NCI-H446 treated with DMSO at 0.1 percent for 48 hours (cell line): ENCODE results near the gene BNC2.
"Not testable (repeated sequence)": the region's sequence is repeated elsewhere in the genome, so short reads cannot be mapped to it uniquely, and the experiment has no call there.

Experiments
- DNase-seq: peaks from one replicate; lab custom pipeline; 2025; lab: John Stamatoyannopoulos, UW

The BNC2 gene

DNA sequence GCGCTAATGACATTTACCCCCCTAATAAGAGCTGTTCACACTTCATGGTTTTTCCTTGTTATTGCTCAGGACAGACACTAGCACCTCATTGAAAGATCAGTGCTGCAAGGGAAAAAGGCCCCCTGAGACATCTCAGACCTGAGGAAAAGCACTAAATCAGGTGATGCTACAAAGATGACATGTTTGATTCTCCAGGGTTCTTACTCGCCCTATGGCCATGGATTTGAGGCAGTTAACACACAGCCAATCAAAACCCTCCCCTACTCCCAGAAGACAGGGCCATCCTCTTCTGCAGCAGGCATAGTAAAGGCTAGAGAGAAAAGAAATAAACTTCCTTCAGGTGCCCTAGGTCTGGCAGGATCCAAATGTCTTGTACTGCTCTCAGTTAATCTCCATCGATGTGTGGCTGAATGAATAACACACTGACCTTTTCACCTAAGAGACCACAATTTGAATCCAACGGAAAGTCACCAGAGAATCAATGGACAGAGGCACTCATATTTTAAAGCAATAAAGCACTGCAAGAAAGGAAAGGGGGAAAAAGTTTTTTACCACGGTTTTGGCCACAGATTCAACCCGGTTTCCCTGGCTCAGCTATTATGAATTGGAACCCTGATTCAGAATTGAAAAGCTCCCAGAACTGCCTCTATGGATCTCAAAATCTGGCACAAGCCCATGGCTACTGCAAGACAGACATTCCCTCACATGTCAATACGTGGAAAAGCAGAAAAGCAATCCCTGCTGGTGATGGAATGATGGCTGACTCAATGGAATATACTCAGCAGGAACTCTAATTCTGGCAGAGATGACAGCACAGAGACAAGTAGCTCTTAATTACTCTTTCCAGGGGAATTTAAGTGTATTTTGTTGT is 329.5 kb downstream of the BNC2 start:
- DNase-seq = peak; percentile 33

- not testable (repeated sequence) for DNase-seq
Observed at GRCh38 chr9:16539626-16540025, 330.8 kb downstream of the BNC2 start.

- no peak for DNase-seq
Observed at GRCh38 chr9:16535555-16535954, 334.9 kb downstream of the BNC2 start.

- DNase-seq = peak; percentile 25
Observed at GRCh38 chr9:16532681-16533450, 337.6 kb downstream of the BNC2 start.

GRCh38 chr9:16532272-16532671 is 338.2 kb downstream of the BNC2 start:
- DNase-seq = no peak

- DNase-seq = peak; percentile 88
Observed at GRCh38 chr9:16530669-16531642, 339.5 kb downstream of the BNC2 start.

GRCh38 chr9:16527573-16527972 is 342.9 kb downstream of the BNC2 start:
- DNase-seq = no peak

- no peak for DNase-seq
Observed at GRCh38 chr9:16526380-16526779, 344.1 kb downstream of the BNC2 start.

DNA sequence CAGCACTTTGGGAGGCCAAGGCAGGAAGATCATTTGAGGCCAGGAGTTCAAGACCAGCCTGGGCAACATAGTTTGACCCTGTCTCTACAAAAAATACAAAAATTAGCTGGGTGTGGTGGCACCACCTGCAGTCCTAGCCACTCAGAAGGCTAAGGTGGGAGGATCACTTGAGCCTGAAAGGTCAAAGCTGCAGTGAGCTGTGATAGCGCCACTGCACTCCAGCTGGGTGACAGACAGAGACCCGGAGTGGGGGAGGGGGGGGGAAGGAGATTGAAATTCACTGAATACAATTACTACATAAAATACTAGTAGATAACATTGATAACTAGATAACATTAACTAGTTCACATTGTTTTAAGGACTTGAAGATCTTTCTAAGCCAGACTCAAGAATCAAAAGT is 345.6 kb downstream of the BNC2 start:
- no peak for DNase-seq

DNA sequence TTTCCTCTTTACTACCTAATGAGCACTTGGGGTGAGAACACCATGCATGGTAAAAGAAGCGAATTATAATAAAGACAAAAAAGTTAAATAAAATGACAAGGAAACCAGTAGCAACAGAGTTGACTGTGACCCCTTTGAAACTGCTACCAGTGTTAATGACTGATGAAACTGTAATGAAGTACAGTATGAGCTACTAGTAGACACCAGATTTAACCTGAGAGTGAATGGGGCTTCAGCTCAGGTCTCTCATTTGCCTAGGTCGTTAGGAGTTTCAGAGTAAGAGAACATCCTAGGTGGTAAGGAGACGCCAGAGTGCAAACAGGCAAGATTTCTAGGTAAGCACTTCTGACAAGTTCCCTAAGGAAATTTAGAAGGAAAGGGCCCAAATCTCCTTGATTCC is 346.4 kb downstream of the BNC2 start:
- DNase-seq = no peak

- DNase-seq = peak; percentile 69
Observed at GRCh38 chr9:16521868-16522411, 348.5 kb downstream of the BNC2 start.

- no peak for DNase-seq
Observed at GRCh38 chr9:16519001-16519400, 351.5 kb downstream of the BNC2 start.

GRCh38 chr9:16516891-16517290 is 353.6 kb downstream of the BNC2 start:
- no peak for DNase-seq

DNA sequence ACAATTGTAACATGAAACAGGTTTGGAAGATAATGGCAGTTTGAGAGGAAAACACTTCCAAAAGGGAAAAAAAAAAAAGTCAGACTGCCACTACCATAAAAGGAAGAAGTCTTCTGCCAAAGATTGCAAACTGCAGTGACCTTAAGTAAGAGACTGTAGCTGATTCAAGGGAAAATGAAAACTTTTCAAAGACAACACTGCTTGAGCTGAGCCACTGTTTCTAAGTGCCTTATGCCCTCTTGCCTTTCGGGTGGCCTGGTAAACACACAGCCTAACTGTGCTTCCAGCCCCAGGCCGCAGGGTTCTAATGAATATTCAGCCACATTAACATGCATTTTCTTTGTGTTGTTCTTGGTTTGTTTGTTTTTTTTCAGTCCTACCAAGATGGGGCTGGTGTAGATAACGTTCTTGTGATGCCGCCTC is 354.6 kb downstream of the BNC2 start:
- peak; percentile 50 for DNase-seq

GRCh38 chr9:16515207-16515606 is 355.3 kb downstream of the BNC2 start:
- DNase-seq = no peak

GRCh38 chr9:16514131-16514530 is 356.3 kb downstream of the BNC2 start:
- DNase-seq = no peak

- DNase-seq = no peak
Observed at GRCh38 chr9:16512281-16512680, 358.2 kb downstream of the BNC2 start.

- DNase-seq = no peak
Observed at GRCh38 chr9:16510482-16510881, 360.0 kb downstream of the BNC2 start.

DNA sequence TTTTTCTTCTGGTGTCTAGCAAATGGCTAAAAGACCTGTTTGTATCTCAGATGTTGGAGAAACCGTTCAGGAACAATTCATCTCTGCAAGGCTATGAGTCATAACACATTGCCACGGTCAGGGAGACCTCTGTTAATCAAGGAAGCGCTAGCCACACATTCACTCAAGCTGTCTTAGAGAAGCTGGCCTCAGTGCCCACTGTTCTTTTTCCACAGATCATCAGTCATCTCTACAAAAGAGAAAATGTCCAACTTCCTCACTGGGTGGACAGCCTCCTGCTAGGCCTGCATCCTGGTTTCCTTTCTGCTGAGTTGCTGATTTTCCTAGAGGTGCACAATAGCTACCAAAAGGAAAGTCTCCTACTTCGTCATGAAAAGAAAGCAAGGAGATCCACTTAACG is 360.5 kb downstream of the BNC2 start:
- no peak for DNase-seq

- no peak for DNase-seq
Observed at GRCh38 chr9:16505199-16505598, 365.3 kb downstream of the BNC2 start.

GRCh38 chr9:16501726-16502125 is 368.7 kb downstream of the BNC2 start:
- no peak for DNase-seq

DNA sequence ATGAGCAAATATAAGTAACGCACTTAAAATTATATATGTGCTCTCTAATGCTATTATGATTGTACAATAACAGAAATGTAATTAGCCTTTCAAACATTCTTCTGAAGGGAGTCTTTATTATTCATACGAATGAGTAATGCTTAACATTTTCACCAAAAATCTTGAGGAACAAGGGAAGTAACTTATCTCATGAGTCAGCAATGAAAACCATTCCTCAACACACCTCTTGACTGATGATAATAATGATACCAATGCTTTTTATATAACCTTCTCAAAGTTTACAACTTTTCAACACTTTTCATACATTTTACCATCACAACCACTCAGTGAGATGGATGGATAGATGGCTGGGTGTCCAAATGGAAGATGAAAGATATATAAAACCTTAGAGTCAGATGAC is 369.3 kb downstream of the BNC2 start:
- no peak for DNase-seq
